ENCODE results near the gene CERK.

DNA sequence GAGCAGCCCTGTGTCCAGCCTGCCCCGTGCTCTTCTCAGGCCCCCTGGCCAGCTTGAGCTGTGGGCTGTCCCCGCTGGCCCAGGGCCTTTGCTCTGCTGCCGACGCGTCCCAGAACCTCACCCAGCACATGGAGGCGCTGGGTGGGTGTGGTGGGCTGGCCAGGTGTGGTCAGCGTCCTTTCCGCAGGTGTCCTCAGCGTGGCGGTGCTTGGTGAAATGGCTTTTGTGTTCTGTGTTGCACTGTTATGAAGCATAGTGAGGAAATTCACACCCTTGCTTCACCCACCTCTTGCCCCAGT, 80.4 kb downstream of the CERK start:
- TF ChIP-seq TAF1 (IDR thresholded peaks at IDR 0.05; ENCODE audit: borderline replicate concordance, low read depth, low read length), result no peak
- TF ChIP-seq POLR2AphosphoS5 (IDR thresholded peaks at IDR 0.05; ENCODE audit: low read depth, low read length), result no peak
- TF ChIP-seq POLR2A (IDR thresholded peaks at IDR 0.05; ENCODE audit: low read depth, low read length), result no peak

Measured in GM12892 (cell line).